Measurements from ENCODE around the gene TOMT. TPM values are rescaled to one million over a fixed set of nuclear protein-coding genes. Genes with fewer than 3 reads are reported as not detected.

TOMT gene
- total RNA-seq, 1 experiment from 2014 or later, result 0.08 TPM

Small RNA genes lying within 50 kb of the gene (small RNA-seq; reads per million reads assigned to genes)
- not detected for gene MIR3165

Other genes starting within 250 kb of the TOMT start
- not detected in 2 replicates for gene DEFB131B, start 227.5 kb upstream of the TOMT start, total RNA-seq (2014; rRNA removed; shearing (Covaris generic))
- gene XNDC1N, start 177.3 kb upstream of the TOMT start, total RNA-seq (2014; rRNA removed; shearing (Covaris generic)), result 10.7 and 16.4 TPM in 2 replicates
- 28.1 and 31.7 TPM in 2 replicates for gene RNF121, start 176.9 kb upstream of the TOMT start, total RNA-seq (2014; rRNA removed; shearing (Covaris generic))
- gene IL18BP, start 107.0 kb upstream of the TOMT start, total RNA-seq (2014; rRNA removed; shearing (Covaris generic)), result 3.4 and 5.8 TPM in 2 replicates
- 214 and 241 TPM in 2 replicates for gene NUMA1, start 25.4 kb upstream of the TOMT start, total RNA-seq (2014; rRNA removed; shearing (Covaris generic))
- 26.4 and 33.5 TPM in 2 replicates for gene LRRC51, start 25.1 kb upstream of the TOMT start, total RNA-seq (2014; rRNA removed; shearing (Covaris generic))
- 143 and 161 TPM in 2 replicates for gene LAMTOR1, start 2.6 kb upstream of the TOMT start, total RNA-seq (2014; rRNA removed; shearing (Covaris generic))
- gene ANAPC15, start 6.8 kb downstream of the TOMT start, total RNA-seq (2014; rRNA removed; shearing (Covaris generic)), result 81.1 and 85.9 TPM in 2 replicates
- gene FOLR3, start 29.8 kb downstream of the TOMT start, total RNA-seq (2014; rRNA removed; shearing (Covaris generic)), result not detected in 2 replicates
- gene FOLR1, start 86.2 kb downstream of the TOMT start, total RNA-seq (2014; rRNA removed; shearing (Covaris generic)), result 6.1 and 6.2 TPM in 2 replicates
- gene FOLR2, start 110.9 kb downstream of the TOMT start, total RNA-seq (2014; rRNA removed; shearing (Covaris generic)), result not detected in 2 replicates
- 97.2 and 133 TPM in 2 replicates for gene INPPL1, start 118.8 kb downstream of the TOMT start, total RNA-seq (2014; rRNA removed; shearing (Covaris generic))
- gene PHOX2A, start 138.3 kb downstream of the TOMT start, total RNA-seq (2014; rRNA removed; shearing (Covaris generic)), result not detected in 2 replicates